HG03521 (cell line): ENCODE results near the gene SFT2D1.

Experiments used
- ATAC-seq: cut with Tn5 transposase; IDR thresholded peaks from one replicate; pipeline ENCODE4 v1.9.1; 2021; ENCODE audit warnings: mild to moderate bottlenecking, moderate library complexity; ENCODE audit not compliant: unreplicated experiment

Gene SFT2D1

DNA sequence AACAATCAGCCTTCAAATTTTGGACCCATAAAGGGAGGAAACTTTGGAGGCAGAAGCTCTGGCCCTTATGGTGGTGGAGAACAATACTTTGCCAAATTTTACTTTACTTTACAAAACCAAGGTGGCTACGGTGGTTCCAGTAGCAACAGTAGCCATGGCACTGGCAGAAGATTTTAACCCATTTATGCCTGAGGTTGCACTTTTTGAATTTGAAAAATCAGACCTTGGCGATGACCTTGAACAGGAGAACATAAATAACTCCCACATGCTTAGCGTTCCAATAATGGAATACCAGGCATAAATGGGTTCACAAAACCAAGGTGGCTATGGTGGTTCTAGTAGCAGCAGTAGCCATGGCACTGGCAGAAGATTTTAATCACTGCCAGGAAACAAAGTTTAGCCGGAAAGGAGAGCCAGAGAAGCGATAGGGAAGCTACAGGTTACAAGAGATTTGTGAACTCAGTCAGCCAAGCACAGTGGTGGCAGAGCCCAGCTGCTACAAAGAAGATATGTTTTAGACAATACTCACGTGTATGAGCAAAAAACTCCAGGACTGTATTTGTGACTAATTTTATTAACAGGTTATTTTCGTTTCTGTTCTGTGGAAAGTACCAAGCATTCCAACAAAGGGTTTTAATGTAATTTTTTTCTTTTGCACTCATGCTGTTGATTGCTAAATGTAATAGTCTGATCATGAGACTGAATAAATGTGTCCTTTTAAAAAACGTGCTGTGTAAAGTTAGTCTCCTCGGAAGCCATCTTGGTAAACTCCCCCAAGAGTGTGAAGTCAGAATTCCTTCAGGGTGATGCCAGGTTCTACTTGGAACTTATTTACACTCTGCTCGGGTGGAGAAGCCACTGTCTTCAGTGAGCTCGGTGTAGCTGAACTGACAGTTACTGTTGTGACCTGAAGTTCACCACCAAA is 6.7 kb downstream of the SFT2D1 start:
- ATAC-seq: no peak

GRCh38 chr6:166334878-166335277 is 7.5 kb downstream of the SFT2D1 start:
- ATAC-seq: no peak

DNA sequence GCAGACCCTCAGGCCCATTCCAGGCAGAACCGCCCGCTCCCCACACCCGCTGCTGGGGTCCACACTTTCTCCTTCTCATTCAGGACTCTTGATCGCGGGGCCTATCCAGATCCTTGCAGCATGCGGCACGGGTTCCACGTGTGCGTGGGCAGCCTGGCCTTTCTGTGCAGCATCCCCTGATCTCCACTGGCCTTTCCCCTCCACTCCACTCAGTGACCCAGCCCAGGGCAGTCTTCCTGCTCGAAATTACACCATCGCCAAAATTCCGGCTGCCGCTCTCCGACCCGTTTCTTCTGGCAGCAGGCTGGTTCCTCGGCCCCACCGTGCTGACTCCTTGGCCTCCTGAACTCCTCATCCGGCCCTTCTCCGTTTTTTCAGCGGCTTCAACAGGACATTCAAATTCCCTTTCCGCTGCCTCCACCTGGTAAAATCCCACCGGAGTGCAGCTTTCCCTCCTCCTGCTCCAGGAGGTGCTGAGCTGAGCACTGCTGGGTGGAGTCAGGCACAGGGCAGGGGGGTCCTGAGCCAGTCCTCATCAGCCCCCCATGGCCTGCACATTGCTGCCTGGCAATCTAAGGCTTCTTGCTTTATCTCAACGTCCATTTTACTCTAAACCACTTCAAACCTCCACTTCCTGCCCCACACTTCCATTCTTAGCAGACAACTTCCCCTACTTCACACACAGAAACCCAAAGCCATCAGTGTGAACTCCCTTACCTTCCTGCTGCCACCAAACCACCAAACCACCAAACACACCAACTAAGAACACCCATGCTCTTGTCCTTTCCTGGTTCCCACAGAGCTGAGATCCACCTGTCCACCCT is 9.0 kb downstream of the SFT2D1 start:
- peak; percentile 61 for ATAC-seq

GRCh38 chr6:166331503-166332415 is 10.6 kb downstream of the SFT2D1 start:
- ATAC-seq: no peak

- ATAC-seq: no peak
Measured at GRCh38 chr6:166330612-166331011, 11.7 kb downstream of the SFT2D1 start.

DNA sequence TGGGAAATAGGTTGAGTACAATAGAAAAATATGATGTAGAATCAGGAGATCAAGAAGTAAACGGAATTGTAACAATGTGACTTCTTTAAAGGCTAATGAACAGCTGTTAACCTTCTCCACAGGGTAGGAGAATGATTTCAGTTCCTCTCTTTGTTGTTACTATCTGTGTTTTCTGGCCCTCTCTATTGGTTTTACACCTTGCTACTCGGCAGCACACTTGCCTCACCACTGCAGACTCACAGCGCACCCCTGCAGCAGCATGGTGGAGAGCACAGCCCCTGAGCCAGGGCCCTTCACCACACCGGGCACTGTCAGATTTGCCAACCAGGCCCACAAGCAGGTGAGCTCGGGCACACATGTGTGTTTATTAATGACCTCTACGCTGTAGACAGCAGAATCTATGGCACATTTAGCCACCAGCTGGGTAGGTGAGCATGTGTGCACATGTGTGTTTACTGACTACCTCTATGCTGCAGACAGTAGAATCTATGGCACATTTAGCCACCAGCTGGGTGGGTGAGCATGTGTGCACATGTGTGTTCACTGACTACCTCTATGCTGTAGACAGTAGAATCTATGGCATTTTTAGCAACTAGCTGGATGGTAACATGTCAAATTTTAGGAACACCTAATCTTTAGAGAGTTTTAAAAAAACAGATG is 16.8 kb downstream of the SFT2D1 start:
- ATAC-seq: peak; percentile 54

- no peak for ATAC-seq
Measured at GRCh38 chr6:166323395-166323794, 18.9 kb downstream of the SFT2D1 start.

- no peak for ATAC-seq
Measured at GRCh38 chr6:166318649-166319600, 23.4 kb downstream of the SFT2D1 start.

- no peak for ATAC-seq
Measured at GRCh38 chr6:166318227-166318626, 24.1 kb downstream of the SFT2D1 start.

GRCh38 chr6:166317261-166318212 is 24.8 kb downstream of the SFT2D1 start:
- no peak for ATAC-seq

GRCh38 chr6:166315436-166315835 is 26.9 kb downstream of the SFT2D1 start:
- no peak for ATAC-seq

- no peak for ATAC-seq
Measured at GRCh38 chr6:166314454-166314853, 27.9 kb downstream of the SFT2D1 start.

- ATAC-seq: peak; percentile 77
Measured at GRCh38 chr6:166313255-166314070, 28.9 kb downstream of the SFT2D1 start.

DNA sequence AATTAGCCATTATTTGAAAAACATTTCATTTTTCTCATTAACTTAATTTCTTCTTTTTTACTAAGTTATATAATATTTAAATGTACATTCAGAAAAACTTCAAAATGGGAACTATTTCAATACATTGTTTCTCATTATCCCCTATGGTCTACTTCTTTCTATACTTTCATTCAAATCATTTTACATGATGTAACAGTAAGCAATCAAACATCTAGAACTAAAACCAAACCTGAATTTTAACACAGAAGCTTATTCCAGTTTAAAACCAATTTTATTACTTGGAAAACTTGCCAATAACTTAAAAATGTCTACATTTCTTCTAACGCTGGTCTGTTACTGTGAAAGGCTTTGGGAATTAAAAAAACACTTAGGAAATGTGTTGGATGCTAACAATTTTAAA is 29.5 kb downstream of the SFT2D1 start:
- no peak for ATAC-seq

DNA sequence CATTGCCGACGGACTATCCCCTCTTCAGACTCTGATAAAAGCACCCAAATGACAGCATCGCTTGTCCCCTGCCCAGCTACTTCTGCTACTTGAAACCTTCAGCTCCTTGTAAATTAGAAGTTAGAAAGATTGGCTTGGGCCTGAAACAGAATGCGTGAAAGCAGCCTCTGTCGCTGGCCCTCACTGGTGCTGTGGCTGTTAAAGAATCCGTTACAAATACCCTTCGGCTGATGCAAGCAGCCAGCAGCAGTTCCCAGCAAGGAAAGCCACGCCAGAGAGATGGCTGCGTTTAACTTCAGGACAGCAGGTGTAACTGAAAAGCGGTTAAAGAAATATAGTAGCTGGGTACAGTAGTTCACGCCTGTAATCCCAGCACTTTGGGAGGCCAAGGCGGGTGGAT is 31.7 kb downstream of the SFT2D1 start:
- no peak for ATAC-seq

DNA sequence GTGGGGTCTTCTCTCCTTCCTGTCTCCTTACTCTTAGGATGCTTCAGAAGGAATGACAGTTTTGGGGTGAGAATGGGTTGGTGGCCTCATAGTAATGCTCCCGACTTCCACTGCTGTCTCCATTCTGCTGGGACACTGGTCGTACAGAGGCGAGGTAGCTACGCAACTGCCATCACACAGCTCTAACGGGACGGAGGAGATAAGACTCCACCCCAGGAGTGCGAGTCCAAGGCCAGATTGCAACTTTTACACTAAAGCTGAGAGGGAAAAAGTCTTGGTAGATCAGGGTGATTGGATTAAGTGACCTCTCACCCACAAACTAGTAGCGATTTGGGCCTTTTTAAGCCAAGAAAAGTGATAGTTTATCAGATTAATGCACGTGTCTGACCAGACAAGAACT is 32.4 kb downstream of the SFT2D1 start:
- ATAC-seq: no peak
